RWPE2 (cell line): ENCODE results near the gene TBC1D9B.

Experiments
- ATAC-seq: fragments of 200-7000 bp; cut with Tn5 transposase; 3 replicates; pipeline ENCODE4 v1.9.1; 2021; ENCODE audit warnings: low read depth
- DNase-seq: peaks from one replicate; pipeline ENCODE4 v3.0.0-alpha.2; 2020; ENCODE audit warnings: low spot score
- H3K27ac ChIP-seq: fragments of 450-650 bp; 2 replicates; pipeline ENCODE4 v1.5.1; 2017; ENCODE audit warnings: mild to moderate bottlenecking; ENCODE audit not compliant: poor library complexity, severe bottlenecking
- H3K27me3 ChIP-seq: fragments of 250-450 bp; sonication (Bioruptor Pico); 2 replicates; pipeline ENCODE4 v1.5.1; 2021; ENCODE audit warnings: mild to moderate bottlenecking, moderate library complexity; ENCODE audit not compliant: insufficient read depth, poor library complexity, severe bottlenecking
- H3K36me3 ChIP-seq: fragments of 250-450 bp; sonication (Bioruptor Pico); 2 replicates; pipeline ENCODE4 v1.5.1; 2020; ENCODE audit warnings: low read depth, mild to moderate bottlenecking, moderate library complexity
- H3K4me1 ChIP-seq: fragments of 250-450 bp; sonication (Bioruptor Pico); 2 replicates; pipeline ENCODE4 v1.5.1; 2021; ENCODE audit warnings: mild to moderate bottlenecking, moderate library complexity; ENCODE audit not compliant: insufficient read depth, poor library complexity, severe bottlenecking
- H3K4me3 ChIP-seq: fragments of 250-450 bp; sonication (Bioruptor Pico); 2 replicates; pipeline ENCODE4 v1.5.1; 2021; ENCODE audit warnings: mild to moderate bottlenecking, moderate library complexity; ENCODE audit not compliant: severe bottlenecking
- H3K9me3 ChIP-seq: fragments of 250-450 bp; sonication (Bioruptor Pico); 2 replicates; pipeline ENCODE4 v1.5.1; 2021; ENCODE audit warnings: mild to moderate bottlenecking, moderate library complexity; ENCODE audit not compliant: severe bottlenecking
- TF ChIP-seq, protein P1 (sequence below): fragments of 450-650 bp; IDR thresholded peaks from one replicate; pipeline ENCODE4 v1.5.1; 2017; ENCODE audit warnings: mild to moderate bottlenecking, moderate library complexity; ENCODE audit not compliant: poor library complexity, severe bottlenecking

Gene TBC1D9B

DNA sequence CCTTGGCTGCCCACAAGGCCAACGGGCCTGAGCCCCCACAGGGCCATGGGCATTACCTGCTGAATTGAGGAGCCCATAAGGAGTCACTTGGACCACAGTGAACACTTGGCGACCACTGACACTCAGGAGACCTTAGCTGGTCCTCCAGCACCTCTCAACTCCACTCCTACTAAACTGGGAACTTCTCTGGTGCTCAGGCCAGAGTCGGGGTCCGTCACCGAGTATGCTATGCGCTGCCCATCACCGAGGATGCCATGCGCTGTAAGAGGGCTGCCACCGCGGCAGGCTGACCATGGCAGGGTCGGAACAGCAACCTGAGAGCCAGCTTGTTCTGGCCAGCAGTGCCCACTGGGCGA lies 87.6 kb downstream of the TBC1D9B start:
- Histone ChIP-seq H3K36me3 (peaks cover 31% of the 10 kb centered on the region), H3K4me1 (peaks cover 25% of the 10 kb centered on the region), H3K27ac (peak overlapping the region; percentile 68), H3K4me3 (no peak overlapping the region), H3K27me3 (no peaks in the 10 kb centered on the region), H3K9me3 (no peaks in the 10 kb centered on the region)
- TF ChIP-seq, protein P1, sequence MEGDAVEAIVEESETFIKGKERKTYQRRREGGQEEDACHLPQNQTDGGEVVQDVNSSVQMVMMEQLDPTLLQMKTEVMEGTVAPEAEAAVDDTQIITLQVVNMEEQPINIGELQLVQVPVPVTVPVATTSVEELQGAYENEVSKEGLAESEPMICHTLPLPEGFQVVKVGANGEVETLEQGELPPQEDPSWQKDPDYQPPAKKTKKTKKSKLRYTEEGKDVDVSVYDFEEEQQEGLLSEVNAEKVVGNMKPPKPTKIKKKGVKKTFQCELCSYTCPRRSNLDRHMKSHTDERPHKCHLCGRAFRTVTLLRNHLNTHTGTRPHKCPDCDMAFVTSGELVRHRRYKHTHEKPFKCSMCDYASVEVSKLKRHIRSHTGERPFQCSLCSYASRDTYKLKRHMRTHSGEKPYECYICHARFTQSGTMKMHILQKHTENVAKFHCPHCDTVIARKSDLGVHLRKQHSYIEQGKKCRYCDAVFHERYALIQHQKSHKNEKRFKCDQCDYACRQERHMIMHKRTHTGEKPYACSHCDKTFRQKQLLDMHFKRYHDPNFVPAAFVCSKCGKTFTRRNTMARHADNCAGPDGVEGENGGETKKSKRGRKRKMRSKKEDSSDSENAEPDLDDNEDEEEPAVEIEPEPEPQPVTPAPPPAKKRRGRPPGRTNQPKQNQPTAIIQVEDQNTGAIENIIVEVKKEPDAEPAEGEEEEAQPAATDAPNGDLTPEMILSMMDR: no peak
- no peak for ATAC-seq
- peak; percentile 73 for DNase-seq

DNA sequence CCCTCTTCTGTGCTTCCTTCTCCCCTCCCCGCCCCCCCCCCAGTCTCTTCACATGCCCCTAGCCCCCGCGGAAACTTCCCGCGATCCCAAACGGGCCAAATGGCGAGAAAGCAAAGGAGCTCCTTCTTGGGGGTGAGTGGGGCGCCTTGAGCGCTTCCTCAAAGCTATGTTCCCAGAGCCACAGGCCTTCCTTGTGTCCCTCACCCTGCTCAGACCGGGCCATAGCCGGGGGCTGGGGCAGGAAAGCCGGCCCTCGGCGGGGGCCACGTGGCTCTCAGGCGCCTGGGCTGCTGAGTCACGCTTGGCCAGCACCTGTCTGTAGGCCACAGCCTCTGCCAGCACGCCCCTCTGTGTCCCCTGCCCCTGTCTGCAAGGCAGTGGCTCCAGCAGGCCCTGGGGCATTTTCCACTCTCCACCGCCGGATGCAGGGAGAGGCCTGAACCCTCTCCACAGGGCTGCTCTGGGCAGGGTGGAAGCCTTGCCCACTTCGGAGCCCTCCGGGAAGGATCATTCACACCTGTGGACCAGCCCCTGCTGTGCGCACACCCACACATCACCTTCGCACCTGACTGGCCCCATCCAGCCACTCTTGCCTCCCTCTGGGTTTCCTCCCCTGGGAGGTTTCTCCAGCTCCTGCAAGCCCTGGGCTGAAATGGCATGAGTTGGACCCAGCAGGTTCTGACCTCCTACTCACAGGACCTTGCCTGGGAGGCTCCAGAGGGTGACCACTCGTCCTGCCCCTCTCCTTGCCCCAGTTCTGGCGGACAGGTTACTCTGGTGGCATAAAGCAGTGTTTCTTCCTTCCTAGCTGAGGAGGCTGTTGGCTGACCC lies 88.2 kb downstream of the TBC1D9B start:
- Histone ChIP-seq H3K4me1 (peaks cover 25% of the 10 kb centered on the region), H3K4me3 (no peak overlapping the region), H3K9me3 (no peaks in the 10 kb centered on the region), H3K36me3 (peaks cover 30% of the 10 kb centered on the region), H3K27me3 (no peaks in the 10 kb centered on the region), H3K27ac (peak overlapping the region; percentile 68)
- ATAC-seq: peak; percentile 20
- TF ChIP-seq, protein P1: no peak
- DNase-seq: peak; percentile 87

DNA sequence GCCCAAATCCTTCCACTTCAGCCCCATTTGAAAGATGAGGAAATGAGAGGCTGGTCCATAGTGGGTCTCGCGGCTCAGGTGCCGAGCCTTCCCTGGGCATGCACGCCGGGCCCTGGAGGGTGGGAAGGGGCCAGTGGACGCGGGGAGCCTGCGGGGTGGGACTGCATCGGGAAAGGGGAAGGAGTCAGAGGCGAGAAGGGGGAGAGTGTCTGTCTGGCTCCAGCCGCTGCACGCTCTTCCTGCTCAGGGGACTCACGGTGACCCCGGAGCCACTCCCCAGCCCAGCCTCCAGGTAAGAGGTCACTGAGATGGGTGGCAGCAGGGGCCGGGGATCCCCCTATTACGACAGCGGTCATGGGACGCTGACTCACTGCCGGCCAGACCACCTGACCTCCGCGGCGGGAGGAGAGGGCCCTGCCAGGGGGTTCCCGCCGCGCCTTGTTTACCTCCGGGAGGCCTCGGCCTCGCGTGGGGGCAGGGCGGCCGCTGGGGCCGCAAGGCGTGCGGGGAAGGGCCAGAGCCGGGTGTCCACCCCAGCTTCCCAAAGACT lies 88.9 kb downstream of the TBC1D9B start:
- DNase-seq: peak; percentile 98

DNA sequence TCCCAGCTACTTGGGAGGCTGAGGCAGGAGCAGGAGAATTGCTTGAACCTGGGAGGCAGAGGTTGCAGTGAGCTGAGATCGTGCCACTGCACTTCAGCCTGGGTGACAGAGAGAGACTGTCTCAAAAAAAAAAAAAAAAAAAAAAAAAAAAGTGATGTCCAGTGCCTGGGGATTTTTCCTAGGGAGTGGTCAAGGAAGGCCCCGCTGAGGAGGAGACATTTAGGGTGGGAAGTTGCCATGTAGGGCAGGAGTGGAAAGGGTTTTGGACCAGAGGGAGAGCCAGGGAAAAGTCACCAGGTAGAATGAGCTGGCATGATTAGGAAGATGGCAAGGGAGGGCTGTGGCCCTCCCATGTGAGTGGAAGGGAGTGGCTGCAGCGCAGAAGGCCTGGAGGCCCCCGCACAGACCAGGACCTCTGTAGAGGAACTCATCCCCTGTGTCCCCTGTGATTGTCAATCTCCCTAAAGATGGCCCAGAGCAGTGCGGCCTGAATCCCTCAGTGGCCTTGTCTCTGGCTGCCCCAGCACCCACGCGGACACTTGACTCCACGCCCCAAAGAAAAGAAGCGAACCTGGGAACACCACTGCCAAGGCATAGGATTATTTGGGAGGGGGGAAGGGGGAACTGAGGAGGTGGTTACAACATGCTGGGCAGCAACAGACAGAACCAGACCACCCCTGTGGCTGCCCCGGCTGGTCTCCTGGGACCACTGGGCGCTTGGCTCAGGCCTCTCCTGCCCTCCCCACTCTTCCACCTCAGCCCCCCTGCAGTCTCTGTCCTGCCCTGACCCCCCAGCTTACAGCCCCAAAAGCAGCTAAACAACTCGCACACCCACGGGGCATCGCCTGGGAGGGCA lies 89.6 kb downstream of the TBC1D9B start:
- Histone ChIP-seq H3K4me3 (no peak overlapping the region), H3K36me3 (peaks cover 30% of the 10 kb centered on the region), H3K4me1 (peaks cover 25% of the 10 kb centered on the region), H3K9me3 (no peaks in the 10 kb centered on the region), H3K27me3 (no peaks in the 10 kb centered on the region), H3K27ac (peak overlapping the region; percentile 68)
- peak; percentile 66 for DNase-seq
- TF ChIP-seq, protein P1: no peak
- ATAC-seq: no peak

More for the DNA sequence above, 88.9 kb downstream of the TBC1D9B start:
- TF ChIP-seq, protein P1: no peak
- no peak overlapping the region for H3K4me3 ChIP-seq
- H3K9me3 ChIP-seq: no peaks in the 10 kb centered on the region
- H3K4me1 ChIP-seq: peaks cover 25% of the 10 kb centered on the region
- peak; percentile 50 for ATAC-seq
- H3K36me3 ChIP-seq: peaks cover 30% of the 10 kb centered on the region
- peak overlapping the region; percentile 68 for H3K27ac ChIP-seq
- H3K27me3 ChIP-seq: no peaks in the 10 kb centered on the region
